GM12873 (cell line): Measurements from ENCODE around the gene ILK.

Experiments used
- CTCF ChIP-seq: IDR thresholded peaks from 2 replicates; pipeline ENCODE4 v1.5.1; 2012; ENCODE audit warnings: low read depth, mild to moderate bottlenecking, moderate library complexity, low read length, control low read depth; ENCODE audit not compliant: insufficient read depth; ENCODE audit errors: missing control alignments

Gene ILK

DNA sequence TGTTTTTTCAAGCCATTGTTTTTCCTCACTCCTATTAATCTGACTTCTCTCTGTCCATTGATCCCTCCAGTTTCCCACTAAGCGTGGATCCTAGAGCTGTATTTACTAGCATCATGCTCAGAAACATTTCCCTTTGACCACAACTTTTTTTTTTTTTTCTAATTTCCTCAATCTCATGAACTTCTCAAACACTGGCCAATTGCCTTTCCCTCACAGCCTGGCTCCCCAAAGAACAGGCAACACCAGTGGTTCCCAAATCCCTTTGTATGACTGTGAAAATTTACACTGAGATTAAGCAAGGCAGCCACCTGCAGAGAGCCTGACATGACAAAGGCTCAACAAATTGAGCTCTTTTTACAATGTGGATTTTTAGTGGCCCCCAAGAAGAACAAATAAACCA lies 17.1 kb downstream of the ILK start:
- no peak for TF ChIP-seq CTCF

DNA sequence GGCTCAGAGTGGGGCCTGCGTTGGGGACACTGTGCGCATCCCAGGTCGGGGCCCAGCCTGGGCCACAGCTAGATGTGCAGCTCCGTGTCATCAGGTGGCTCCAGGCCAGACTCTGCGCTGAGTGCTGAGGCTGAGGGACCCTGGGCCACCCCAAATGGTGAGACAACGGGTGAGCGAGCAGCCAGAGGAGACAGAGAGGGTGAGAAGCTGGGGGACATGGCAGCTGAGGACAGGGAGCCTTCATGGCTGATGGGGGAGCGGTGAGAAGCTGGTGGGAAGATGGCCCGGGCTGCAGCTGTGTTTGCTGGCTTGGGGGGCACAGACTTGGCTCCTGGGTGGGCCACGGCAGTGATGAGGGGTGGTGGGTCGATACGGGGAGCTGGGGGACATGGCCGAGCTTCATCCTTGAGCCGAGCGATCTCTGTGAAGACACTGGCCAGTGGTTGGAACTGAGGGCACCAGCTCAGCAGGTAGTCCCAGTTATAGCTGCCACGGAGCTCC lies 18.2 kb downstream of the ILK start:
- TF ChIP-seq CTCF, result no peak

DNA sequence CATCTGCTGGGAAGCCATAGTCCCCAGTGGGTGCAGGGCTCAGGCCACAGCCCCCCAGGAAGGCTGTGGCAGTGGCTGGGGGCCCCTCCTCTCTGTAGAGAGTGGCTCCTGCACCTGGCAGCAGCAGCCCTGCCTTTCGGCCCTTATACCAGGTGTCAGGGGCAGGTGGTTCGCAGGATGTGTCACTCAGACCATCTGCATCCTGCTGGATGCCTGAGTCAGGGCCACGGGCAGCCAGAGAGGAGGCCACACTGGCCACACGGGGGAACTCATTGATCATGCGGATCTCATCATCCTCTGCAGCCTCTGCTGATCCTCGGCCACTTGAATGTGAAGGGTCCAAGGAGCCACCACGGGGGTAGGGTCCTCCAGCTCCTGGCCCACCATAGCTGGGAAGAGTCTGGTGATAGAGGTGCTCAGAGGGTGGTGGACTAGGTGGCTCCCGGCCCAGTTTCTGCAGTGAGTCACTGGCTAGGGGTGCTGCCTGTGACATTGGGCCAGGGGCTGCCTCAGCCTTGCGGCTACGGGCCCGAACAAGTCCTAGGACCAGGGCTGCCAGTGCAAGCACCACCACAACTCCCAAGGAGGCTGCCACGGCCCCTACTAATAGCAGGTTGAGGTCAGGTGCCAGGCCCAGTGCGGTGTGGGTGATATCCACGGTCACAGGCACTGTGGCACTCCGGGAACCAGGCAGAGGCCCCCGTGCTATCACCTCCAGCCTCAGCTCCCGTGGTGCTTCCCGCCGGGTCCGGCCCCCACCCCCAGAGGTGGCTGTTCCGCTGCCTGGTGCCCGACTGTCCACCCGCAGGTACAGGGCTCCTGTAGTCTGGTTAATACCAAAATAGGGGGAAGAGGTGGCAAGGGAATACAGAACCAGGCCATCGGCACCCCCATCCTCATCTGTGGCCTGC lies 18.9 kb downstream of the ILK start:
- no peak for TF ChIP-seq CTCF

DNA sequence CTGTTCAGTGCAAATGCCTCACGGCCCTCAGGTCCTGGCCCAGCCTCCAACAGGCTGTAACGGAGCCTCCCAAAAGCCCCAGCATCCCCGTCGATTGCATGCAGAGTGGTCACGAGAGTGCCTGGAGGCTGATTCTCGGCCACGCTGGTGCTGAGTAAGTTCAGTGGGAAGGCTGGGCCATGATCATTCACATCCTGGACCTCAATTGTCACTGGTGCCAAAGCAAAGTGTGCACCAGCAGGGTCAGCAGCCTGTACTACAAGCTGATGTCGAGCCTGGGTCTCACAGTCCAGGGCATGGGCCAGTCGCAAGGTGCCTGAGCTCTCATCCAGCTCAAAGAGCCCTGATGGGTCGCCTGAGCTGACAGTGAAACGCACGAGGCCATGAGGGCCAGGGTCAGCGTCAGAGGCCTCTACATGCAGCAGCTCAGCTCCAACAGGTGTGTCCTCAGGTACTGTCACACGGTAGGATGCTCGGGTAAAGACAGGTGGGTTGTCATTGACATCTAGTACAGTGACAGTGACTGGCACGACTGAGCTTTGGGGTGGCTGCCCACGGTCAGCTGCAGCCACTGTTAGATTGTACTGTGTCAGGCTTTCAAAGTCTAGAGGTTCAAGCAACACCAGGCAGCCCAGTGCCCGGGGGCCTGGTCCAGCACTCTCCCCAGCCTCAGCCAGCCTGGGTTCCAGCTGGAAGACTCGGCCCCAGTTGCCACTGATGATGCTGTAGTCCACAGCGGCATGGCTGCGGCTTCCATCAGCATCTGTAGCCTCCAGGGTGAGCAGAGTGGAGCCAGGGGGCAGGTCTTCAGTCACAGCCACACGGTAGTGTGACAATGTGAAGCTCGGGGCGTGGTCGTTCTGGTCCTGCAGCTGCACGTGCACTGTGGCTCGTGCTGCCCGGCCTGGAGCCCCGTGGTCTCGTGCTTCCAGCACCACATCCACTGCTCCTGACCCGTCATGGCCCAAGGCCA lies 20.1 kb downstream of the ILK start:
- no peak for TF ChIP-seq CTCF

DNA sequence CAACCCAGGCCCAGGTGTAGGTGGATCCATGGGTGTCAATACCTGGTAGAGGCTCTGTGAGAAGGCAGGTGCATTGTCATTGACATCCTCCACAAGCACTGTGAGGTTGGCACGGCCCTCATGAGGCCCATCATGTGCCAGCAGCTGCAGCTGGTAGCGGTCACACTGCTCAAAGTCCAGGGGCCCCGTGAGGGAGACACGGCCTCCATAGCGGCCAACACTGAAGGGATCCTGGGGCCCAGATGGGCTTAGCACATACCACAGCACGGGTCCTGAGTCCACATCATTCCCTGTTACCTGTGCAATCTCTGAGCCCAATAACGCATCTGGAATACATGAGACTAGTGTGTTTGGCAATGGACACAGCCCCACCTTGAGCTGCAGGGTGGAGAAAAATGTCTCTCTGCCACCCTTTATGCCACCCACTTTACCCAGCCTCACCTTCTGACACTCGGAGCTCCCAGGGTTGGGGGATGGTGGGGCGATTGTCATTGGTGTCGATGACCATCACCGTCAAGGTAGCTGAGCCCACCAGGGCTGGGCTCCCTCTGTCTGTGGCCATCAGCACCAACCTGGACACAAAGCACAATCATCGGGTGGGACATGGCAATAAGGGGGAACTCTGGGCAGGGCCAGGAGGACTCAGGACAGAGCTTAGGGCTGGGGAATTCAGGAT lies 21.7 kb downstream of the ILK start:
- TF ChIP-seq CTCF, result no peak

DNA sequence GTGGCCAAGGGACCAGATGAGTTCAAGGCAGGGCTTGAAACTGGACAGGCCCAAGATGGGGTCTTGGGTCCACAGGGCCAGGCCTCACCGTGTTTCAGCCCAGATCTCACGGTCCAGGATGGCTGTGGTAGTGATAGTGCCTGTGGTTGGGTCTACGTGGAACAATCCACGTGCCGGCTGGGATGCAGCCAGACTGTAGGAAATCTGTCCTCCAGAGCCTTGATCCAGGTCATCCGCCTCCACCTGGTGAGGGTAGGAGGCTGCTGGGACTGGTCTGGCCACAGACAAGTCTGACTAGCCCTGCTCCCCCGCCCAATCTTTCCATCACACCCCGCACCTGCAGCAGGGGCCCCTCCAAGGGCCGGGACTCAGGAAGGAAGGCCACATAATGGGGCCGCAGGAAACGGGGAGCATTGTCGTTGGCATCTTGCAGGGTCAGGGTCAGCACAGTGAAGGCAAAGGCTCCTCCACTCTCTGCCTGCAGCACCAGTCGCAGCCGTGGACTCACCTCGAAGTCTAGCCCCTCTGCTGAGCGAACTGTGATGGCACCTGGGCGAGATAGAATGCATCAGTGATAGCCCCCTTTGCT lies 22.4 kb downstream of the ILK start:
- TF ChIP-seq CTCF, result no peak
